ENCODE data around the gene CYFIP2. TPM values are rescaled to one million over a fixed set of nuclear protein-coding genes. Genes with fewer than 3 reads are reported as not detected.

The CYFIP2 gene
- total and polyA plus RNA-seq, 12 donors: 20.3 to 50.8 (median 31.1) TPM

GRCh38 chr5:157303023-157303422 is 37.1 kb downstream of the CYFIP2 start:
- H3K4me1 ChIP-seq: peaks cover 0 to 10% (median 0%) of the 10 kb centered on the region in 9 donors
- H3K27ac ChIP-seq: no peak overlapping the region
- no peak for ATAC-seq
- H3K27me3 ChIP-seq: no peaks in the 10 kb centered on the region
- no peak for TF ChIP-seq CTCF (IDR thresholded peaks at IDR 0.05)
- 94 to 95% methylated on average over 5 of the region's 5 CpGs for WGBS, 2 donors
- intact Hi-C loops (cut with DNase I): loop anchor here in 3 of 10 donors (5.0 kb wide), 2 partner anchors 36 to 46 kb away; partner anchors contain the start of gene CYFIP2 (in 2 of the 3)
- peaks cover 0 to 53% (median 0%) of the 10 kb centered on the region in 9 donors for H3K36me3 ChIP-seq
- H3K4me3 ChIP-seq: no peak overlapping the region
- DNase-seq: no peak
- H3K9me3 ChIP-seq: no peaks in the 10 kb centered on the region

- Histone ChIP-seq H3K4me3 (no peak overlapping the region), H3K27ac (peak overlapping the region in 1 of 10 donors; percentile 21), H3K27me3 (no peaks in the 10 kb centered on the region), H3K4me1 (peaks cover 0 to 10% (median 0%) of the 10 kb centered on the region in 9 donors), H3K36me3 (peaks cover 0 to 49% (median 0%) of the 10 kb centered on the region in 9 donors), H3K9me3 (no peaks in the 10 kb centered on the region)
- WGBS, 2 donors: 32 to 43% methylated on average over 8 of the region's 8 CpGs
- peak in 7 of 8 donors; percentile 54 to 85 (median 77) for ATAC-seq
- intact Hi-C loops (cut with DNase I): loop anchor here in 3 of 10 donors (5.0 kb wide), 2 partner anchors 36 to 46 kb away; partner anchors contain the start of gene CYFIP2 (in 2 of the 3)
- DNase-seq: peak; percentile 33 to 61
- peak in 7 of 9 donors; percentile 22 to 44 (median 40) for TF ChIP-seq CTCF (IDR thresholded peaks at IDR 0.05)
Observed at GRCh38 chr5:157303667-157304327, 37.9 kb downstream of the CYFIP2 start.

GRCh38 chr5:157306081-157306480 is 40.2 kb downstream of the CYFIP2 start:
- TF ChIP-seq CTCF (IDR thresholded peaks at IDR 0.05): no peak
- Histone ChIP-seq H3K4me1 (peaks cover 0 to 10% (median 0%) of the 10 kb centered on the region in 9 donors), H3K27me3 (no peaks in the 10 kb centered on the region), H3K27ac (peak overlapping the region in 1 of 10 donors; percentile 2), H3K36me3 (peaks cover 0 to 44% (median 0%) of the 10 kb centered on the region in 9 donors), H3K4me3 (no peak overlapping the region), H3K9me3 (no peaks in the 10 kb centered on the region)
- DNase-seq (no peak), ATAC-seq (no peak)
- intact Hi-C loops (cut with DNase I): loop anchor here in 5 of 10 donors (5.0 kb wide), 2 partner anchors 54 to 159 kb away; no protein-coding TSS in a partner anchor
- WGBS, 2 donors: 72 to 78% methylated on average over 4 of the region's 4 CpGs

- H3K9me3 ChIP-seq: no peaks in the 10 kb centered on the region
- no peak for TF ChIP-seq CTCF (IDR thresholded peaks at IDR 0.05)
- ATAC-seq (no peak), DNase-seq (no peak)
- peaks cover 0 to 43% (median 0%) of the 10 kb centered on the region in 9 donors for H3K36me3 ChIP-seq
- no peaks in the 10 kb centered on the region for H3K27me3 ChIP-seq
- intact Hi-C loops (cut with DNase I): loop anchor here in 5 of 10 donors (5.0 kb wide), 2 partner anchors 55 to 160 kb away; no protein-coding TSS in a partner anchor
- 84 to 88% methylated on average over 10 of the region's 10 CpGs for WGBS, 2 donors
- peaks cover 0 to 10% (median 0%) of the 10 kb centered on the region in 9 donors for H3K4me1 ChIP-seq
- H3K4me3 ChIP-seq: no peak overlapping the region
- H3K27ac ChIP-seq: peak overlapping the region in 1 of 10 donors; percentile 49
Observed at GRCh38 chr5:157306692-157307471, 41.0 kb downstream of the CYFIP2 start.

Data from heart right ventricle (tissue), 16 donors.